IMR-90 (cell line): ENCODE measurements around the gene NANS. TPM values are rescaled to one million over a fixed set of nuclear protein-coding genes. Genes with fewer than 3 reads are reported as not detected.
A peak's percentile ranks its signal among the peaks of the same experiment; 100 is the strongest.

ENCODE experiments used
- ATAC-seq: fragments of 200-7000 bp; cut with Tn5 transposase; 2 replicates; pipeline ENCODE4 v1.9.1; 2020; ENCODE audit warnings: low read depth, mild to moderate bottlenecking, moderate library complexity
- BruUV-seq: library from RNA; stranded (reverse); fragments of 400-500 nt; replicated peaks from 2 replicates; lab custom pipeline; 2021; lab: Mats Ljungman, UMichigan
- CTCF ChIA-PET: fragments of 300-600 bp; formaldehyde crosslinking; extraction: SDS; loops from one replicate; lab custom pipeline; 2021; ENCODE audit warnings: antibody characterized with exemption; lab: Yijun Ruan, JAX
- POLR2A ChIA-PET: fragments of 300-600 bp; sonication (Branson Sonifier 250); formaldehyde crosslinking; loops from one replicate; lab custom pipeline; 2022; ENCODE audit warnings: antibody characterized with exemption; ENCODE audit not compliant: unreplicated experiment; lab: Charles Lee
- DNase-seq: peaks from one replicate; pipeline ENCODE4 v3.0.0; 2013
- H2AFZ ChIP-seq: replicated peaks from 2 replicates; pipeline ENCODE3; 2013; ENCODE audit warnings: low read length, mild to moderate bottlenecking; ENCODE audit not compliant: poor library complexity
- H2AK5ac ChIP-seq: 2 replicates; pipeline ENCODE4 v1.6.1; 2013; ENCODE audit warnings: low read depth, low read length, inconsistent platforms
- H2AK9ac ChIP-seq: replicated peaks from 2 replicates; pipeline ENCODE3; 2013; ENCODE audit warnings: mild to moderate bottlenecking, low read depth, low read length, moderate library complexity; ENCODE audit not compliant: poor library complexity
- H2BK120ac ChIP-seq: 2 replicates; pipeline ENCODE4 v1.6.1; 2013; ENCODE audit warnings: low read depth, low read length, inconsistent platforms
- H2BK15ac ChIP-seq: 3 replicates; pipeline ENCODE4 v1.6.1; 2013; ENCODE audit warnings: low read depth, low read length, inconsistent platforms
- H2BK20ac ChIP-seq: 2 replicates; pipeline ENCODE4 v1.6.1; 2013; ENCODE audit warnings: low read depth, mild to moderate bottlenecking, inconsistent platforms, low read length, moderate library complexity
- H2BK5ac ChIP-seq: 2 replicates; pipeline ENCODE4 v1.6.1; 2013; ENCODE audit warnings: mild to moderate bottlenecking, low read depth, low read length, inconsistent platforms; ENCODE audit not compliant: poor library complexity, severe bottlenecking
- H3K14ac ChIP-seq: replicated peaks from 2 replicates; pipeline ENCODE4 v1.6.1; 2013; ENCODE audit warnings: low read depth, low read length, inconsistent platforms
- H3K18ac ChIP-seq: 2 replicates; pipeline ENCODE4 v1.6.1; 2013; ENCODE audit warnings: low read depth, low read length, control low read depth
- H3K23ac ChIP-seq: 2 replicates; pipeline ENCODE4 v1.6.1; 2013; ENCODE audit warnings: low read depth, low read length, inconsistent platforms
- H3K27ac ChIP-seq: 2 replicates; pipeline ENCODE4 v1.5.1; 2013; ENCODE audit warnings: mild to moderate bottlenecking, control low read depth, low read length; ENCODE audit not compliant: insufficient read depth
- H3K27me3 ChIP-seq: 2 replicates; pipeline ENCODE4 v1.6.1; 2013; ENCODE audit warnings: low read length; ENCODE audit not compliant: control insufficient read depth, insufficient read depth
- H3K36me3 ChIP-seq: 2 replicates; pipeline ENCODE4 v1.6.1; 2013; ENCODE audit warnings: low read length, mixed read lengths; ENCODE audit not compliant: control insufficient read depth, insufficient read depth
- H3K4ac ChIP-seq: 2 replicates; pipeline ENCODE4 v1.6.1; 2013; ENCODE audit warnings: low read depth, low read length, inconsistent platforms
- H3K4me1 ChIP-seq: 2 replicates; pipeline ENCODE4 v1.6.1; 2013; ENCODE audit warnings: low read length, mixed read lengths; ENCODE audit not compliant: control insufficient read depth, insufficient read depth
- H3K4me2 ChIP-seq: 2 replicates; pipeline ENCODE4 v1.6.1; 2013; ENCODE audit warnings: low read depth, mild to moderate bottlenecking, control low read depth, low read length, moderate library complexity
- H3K4me3 ChIP-seq: 2 replicates; pipeline ENCODE4 v1.5.1; 2013; ENCODE audit warnings: low read depth, mild to moderate bottlenecking, control low read depth, low read length, moderate library complexity; ENCODE audit not compliant: insufficient read depth
- H3K56ac ChIP-seq: 2 replicates; pipeline ENCODE4 v1.6.1; 2013; ENCODE audit warnings: low read length, inconsistent platforms; ENCODE audit not compliant: insufficient read depth; ENCODE audit errors: extremely low read depth
- H3K79me1 ChIP-seq, 2 experiments: 2 replicates each; pipeline ENCODE4 v1.6.1; 2013; ENCODE audit warnings: low read length in 2 of 2, inconsistent platforms in 1 of 2, low read depth in 1 of 2
- H3K9ac ChIP-seq: 2 replicates; pipeline ENCODE4 v1.6.1; 2013; ENCODE audit warnings: low read depth, low read length, control low read depth
- H3K9me1 ChIP-seq: 2 replicates; pipeline ENCODE4 v1.6.1; 2013; ENCODE audit warnings: low read length, inconsistent platforms; ENCODE audit not compliant: insufficient read depth
- H3K9me3 ChIP-seq: 2 replicates; pipeline ENCODE4 v1.6.1; 2013; ENCODE audit warnings: low read length; ENCODE audit not compliant: control insufficient read depth, insufficient read depth
- H4K20me1 ChIP-seq: 2 replicates; pipeline ENCODE4 v1.6.1; 2013; ENCODE audit warnings: low read length, inconsistent platforms; ENCODE audit not compliant: insufficient read depth
- H4K5ac ChIP-seq: 2 replicates; pipeline ENCODE4 v1.6.1; 2013; ENCODE audit warnings: mild to moderate bottlenecking, low read depth, low read length, control low read depth
- H4K8ac ChIP-seq, 2 experiments: 2 replicates each; pipeline ENCODE4 v1.6.1; 2013; ENCODE audit warnings: low read depth in 2 of 2, low read length in 2 of 2, control low read depth in 1 of 2, inconsistent platforms in 1 of 2
- H4K91ac ChIP-seq: 2 replicates; pipeline ENCODE4 v1.6.1; 2013; ENCODE audit warnings: low read depth, low read length, inconsistent platforms; ENCODE audit not compliant: insufficient read depth
- BHLHE40 ChIP-seq: fragments of 150-350 bp; IDR thresholded peaks from 2 replicates; pipeline ENCODE4 v1.6.1; 2016; ENCODE audit warnings: mild to moderate bottlenecking, low read depth, low read length
- CEBPB ChIP-seq: IDR thresholded peaks from 2 replicates; pipeline ENCODE4 v1.6.1; 2012; ENCODE audit warnings: low read depth, low read length, improper control_type of control experiment
- CHD1 ChIP-seq: IDR thresholded peaks from 2 replicates; pipeline ENCODE4 v1.6.1; 2012; ENCODE audit warnings: low read depth, low read length, improper control_type of control experiment
- FOS ChIP-seq: fragments of 150-350 bp; IDR thresholded peaks from 2 replicates; pipeline ENCODE4 v1.6.1; 2016; ENCODE audit warnings: low read depth, low read length
- MAFK ChIP-seq: IDR thresholded peaks from 2 replicates; pipeline ENCODE4 v1.6.1; 2012; ENCODE audit warnings: low read depth, low read length, improper control_type of control experiment
- MAZ ChIP-seq: IDR thresholded peaks from 2 replicates; pipeline ENCODE4 v1.6.1; 2012; ENCODE audit warnings: low read depth, mild to moderate bottlenecking, low read length, improper control_type of control experiment, moderate library complexity, borderline replicate concordance
- MXI1 ChIP-seq: IDR thresholded peaks from 2 replicates; pipeline ENCODE4 v1.6.1; 2012; ENCODE audit warnings: low read depth, mild to moderate bottlenecking, low read length, moderate library complexity, borderline replicate concordance
- NFE2L2 ChIP-seq: fragments of 150-350 bp; IDR thresholded peaks from 2 replicates; pipeline ENCODE4 v1.6.1; 2016; ENCODE audit warnings: low read depth, mild to moderate bottlenecking, low read length
- RCOR1 ChIP-seq: IDR thresholded peaks from 2 replicates; pipeline ENCODE4 v1.6.1; 2012; ENCODE audit warnings: mild to moderate bottlenecking, low read length, improper control_type of control experiment; ENCODE audit not compliant: insufficient replicate concordance
- RFX5 ChIP-seq: IDR thresholded peaks from 2 replicates; pipeline ENCODE4 v1.8.0; 2012; ENCODE audit warnings: low read depth, mild to moderate bottlenecking, low read length, moderate library complexity
- SMC3 ChIP-seq: fragments of 150-350 bp; IDR thresholded peaks from 2 replicates; pipeline ENCODE4 v1.6.1; 2016; ENCODE audit warnings: low read depth, mild to moderate bottlenecking, antibody characterized with exemption, low read length, moderate library complexity
- WGBS, 2 experiments: methylation state at CpG; one replicate each; pipeline versions ENCODE4 v1.1.5 to v1.1.7; 2013; ENCODE audit warnings: missing lambda C conversion rate in 2 of 2; ENCODE audit not compliant: insufficient read length in 1 of 2; ENCODE audit errors: extremely low coverage in 2 of 2; 5-methylcytosine and 5-hydroxymethylcytosine counted together
- dilution Hi-C: fragments of 300-500 bp; cut with HindIII; formaldehyde crosslinking; loops from one replicate; pipeline ENCODE4 v1.14.3; 2018; ENCODE audit warnings: low sequenced_read_pairs; ENCODE audit not compliant: unreplicated experiment
- in situ Hi-C: fragments of 300-500 bp; cut with MboI; formaldehyde crosslinking; loops from 3 replicates; pipeline ENCODE4 v1.14.3; 2019; ENCODE audit warnings: low sequenced_read_pairs, inconsistent platforms, mixed read lengths
- intact Hi-C: fragments of 100-400 bp; cut with micrococcal nuclease; formaldehyde crosslinking; loops from 2 replicates; pipeline ENCODE4 v1.10.0; 2022
- polyA plus RNA-seq, 3 experiments: library from polyadenylated mRNA; depleted of rRNA; stranded (reverse); fragments of >200 nt; gene quantifications; 2 replicates each; pipeline ENCODE4 v1.2.3, GENCODE V29; 2012; ENCODE audit warnings: low replicate concordance in 1 of 3
- total RNA-seq: library from RNA; depleted of rRNA; stranded (reverse); fragments of >200 nt; gene quantifications from 2 replicates; pipeline ENCODE4 v1.2.3, GENCODE V29; 2012
- TF ChIP-seq, protein P1 (sequence below): fragments of 150-350 bp; IDR thresholded peaks from 2 replicates; pipeline ENCODE4 v1.6.1; 2017; ENCODE audit warnings: mild to moderate bottlenecking, antibody characterized with exemption, low read length, low read depth
- TF ChIP-seq, protein P2 (sequence below): fragments of 150-350 bp; IDR thresholded peaks from 2 replicates; pipeline ENCODE4 v1.6.1; 2016; ENCODE audit warnings: low read depth, mild to moderate bottlenecking, low read length, moderate library complexity, borderline replicate concordance
- TF ChIP-seq, protein P3 (sequence below): conservative IDR thresholded peaks from 2 replicates; pipeline ENCODE4 v1.5.1; 2012; ENCODE audit warnings: mild to moderate bottlenecking, low read depth, low read length, improper control_type of control experiment

The NANS gene
- total and polyA plus RNA-seq, 2 of the 4 experiments (the other 2 are of a cell fraction) = 210 to 306 TPM

DNA sequence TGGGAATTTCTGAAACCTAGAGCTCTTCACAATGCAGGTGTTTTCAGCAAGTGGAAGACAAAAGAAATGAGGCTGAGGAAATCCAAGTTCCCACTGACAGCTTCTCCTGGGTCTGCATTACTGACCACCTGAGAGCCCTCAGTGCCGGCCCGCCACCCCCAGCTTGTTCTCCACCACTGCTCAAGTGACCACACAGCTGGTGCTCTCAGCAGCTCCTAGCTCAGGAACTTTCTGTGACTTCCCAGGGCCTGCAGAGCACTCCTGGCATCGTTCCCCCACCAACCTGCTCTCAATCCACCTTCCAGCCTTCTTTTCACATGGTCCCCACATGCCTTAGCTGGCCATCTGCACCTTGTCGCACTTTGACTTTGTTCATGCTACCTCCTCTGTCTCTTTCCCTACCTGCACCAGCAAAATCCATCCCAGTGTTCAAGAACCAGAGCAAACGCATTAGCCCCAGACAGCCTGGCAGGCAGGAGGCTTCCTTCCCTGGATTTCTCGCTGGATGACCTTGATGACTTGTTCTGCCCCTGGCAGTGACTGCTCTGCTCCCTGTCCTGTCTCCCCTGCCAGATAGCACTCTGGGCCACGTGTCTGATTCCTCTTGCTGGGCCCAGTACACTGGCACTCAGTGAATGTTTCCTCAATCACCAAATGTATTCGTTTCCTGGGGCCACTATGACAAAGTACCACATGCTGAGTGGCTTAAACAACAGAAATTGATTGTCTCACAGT lies 35.1 kb upstream of the NANS start:
- H3K56ac ChIP-seq = no peak overlapping the region
- H3K4me1 ChIP-seq = peaks cover 2% of the 10 kb centered on the region; the same call in 1 of the 2 replicates
- no peak overlapping the region for H2BK15ac ChIP-seq
- no peak overlapping the region for H4K91ac ChIP-seq
- H2BK120ac ChIP-seq = no peak overlapping the region
- no peaks in the 10 kb centered on the region for H4K20me1 ChIP-seq
- H4K8ac ChIP-seq = no peak overlapping the region; a peak in 1 of 4 replicates
- no TSS peak for BruUV-seq
- no peak overlapping the region for H3K4me2 ChIP-seq
- no peak overlapping the region for H3K4me3 ChIP-seq
- no peak overlapping the region for H2BK5ac ChIP-seq
- H3K18ac ChIP-seq = no peak overlapping the region
- no peaks in the 10 kb centered on the region for H3K9me3 ChIP-seq
- H2AK5ac ChIP-seq = peak overlapping the region; percentile 35; the same call in 1 of the 2 replicates
- ATAC-seq = no peak
- H3K79me1 ChIP-seq = peaks cover 3 to 4% of the 10 kb centered on the region in 2 experiments; a peak in 1 of 4 replicates
- H3K36me3 ChIP-seq = peaks cover 25% of the 10 kb centered on the region
- no peak overlapping the region for H4K5ac ChIP-seq
- H2AK9ac ChIP-seq = no peak overlapping the region
- H2AFZ ChIP-seq = no peak overlapping the region
- CTCF ChIA-PET = interaction anchor here (0.6 to 0.7 kb wide), 2 partner anchors 10 to 1470 kb away, joined by 3 to 4 read pairs; no protein-coding TSS in a partner anchor
- H3K9ac ChIP-seq = no peak overlapping the region
- H3K27me3 ChIP-seq = no peaks in the 10 kb centered on the region
- H3K4ac ChIP-seq = no peak overlapping the region
- DNase-seq = no peak
- H3K14ac ChIP-seq = no peak overlapping the region
- H3K23ac ChIP-seq = no peak overlapping the region
- intact Hi-C loops (no loop called here), in situ Hi-C loops (no loop called here), dilution Hi-C loops (no loop called here)
- no peak overlapping the region for H3K27ac ChIP-seq
- POLR2A ChIA-PET = no interaction called here
- no peak overlapping the region for H2BK20ac ChIP-seq
- WGBS, 2 experiments = 87% methylated on average over 7 of the region's 8 CpGs; no CpG with 5 or more reads in 1 of the 2 experiments
- peaks cover 14% of the 10 kb centered on the region for H3K9me1 ChIP-seq
- no peak for TF ChIP-seq BHLHE40
- no peak for TF ChIP-seq CHD1
- TF ChIP-seq RCOR1 = no peak
- TF ChIP-seq, protein P1, sequence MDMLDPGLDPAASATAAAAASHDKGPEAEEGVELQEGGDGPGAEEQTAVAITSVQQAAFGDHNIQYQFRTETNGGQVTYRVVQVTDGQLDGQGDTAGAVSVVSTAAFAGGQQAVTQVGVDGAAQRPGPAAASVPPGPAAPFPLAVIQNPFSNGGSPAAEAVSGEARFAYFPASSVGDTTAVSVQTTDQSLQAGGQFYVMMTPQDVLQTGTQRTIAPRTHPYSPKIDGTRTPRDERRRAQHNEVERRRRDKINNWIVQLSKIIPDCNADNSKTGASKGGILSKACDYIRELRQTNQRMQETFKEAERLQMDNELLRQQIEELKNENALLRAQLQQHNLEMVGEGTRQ = no peak
- TF ChIP-seq, protein P2, sequence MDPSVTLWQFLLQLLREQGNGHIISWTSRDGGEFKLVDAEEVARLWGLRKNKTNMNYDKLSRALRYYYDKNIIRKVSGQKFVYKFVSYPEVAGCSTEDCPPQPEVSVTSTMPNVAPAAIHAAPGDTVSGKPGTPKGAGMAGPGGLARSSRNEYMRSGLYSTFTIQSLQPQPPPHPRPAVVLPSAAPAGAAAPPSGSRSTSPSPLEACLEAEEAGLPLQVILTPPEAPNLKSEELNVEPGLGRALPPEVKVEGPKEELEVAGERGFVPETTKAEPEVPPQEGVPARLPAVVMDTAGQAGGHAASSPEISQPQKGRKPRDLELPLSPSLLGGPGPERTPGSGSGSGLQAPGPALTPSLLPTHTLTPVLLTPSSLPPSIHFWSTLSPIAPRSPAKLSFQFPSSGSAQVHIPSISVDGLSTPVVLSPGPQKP = no peak
- no peak for TF ChIP-seq MAFK
- no peak for TF ChIP-seq CEBPB
- no peak for TF ChIP-seq MXI1
- no peak for TF ChIP-seq SMC3
- TF ChIP-seq, protein P3, sequence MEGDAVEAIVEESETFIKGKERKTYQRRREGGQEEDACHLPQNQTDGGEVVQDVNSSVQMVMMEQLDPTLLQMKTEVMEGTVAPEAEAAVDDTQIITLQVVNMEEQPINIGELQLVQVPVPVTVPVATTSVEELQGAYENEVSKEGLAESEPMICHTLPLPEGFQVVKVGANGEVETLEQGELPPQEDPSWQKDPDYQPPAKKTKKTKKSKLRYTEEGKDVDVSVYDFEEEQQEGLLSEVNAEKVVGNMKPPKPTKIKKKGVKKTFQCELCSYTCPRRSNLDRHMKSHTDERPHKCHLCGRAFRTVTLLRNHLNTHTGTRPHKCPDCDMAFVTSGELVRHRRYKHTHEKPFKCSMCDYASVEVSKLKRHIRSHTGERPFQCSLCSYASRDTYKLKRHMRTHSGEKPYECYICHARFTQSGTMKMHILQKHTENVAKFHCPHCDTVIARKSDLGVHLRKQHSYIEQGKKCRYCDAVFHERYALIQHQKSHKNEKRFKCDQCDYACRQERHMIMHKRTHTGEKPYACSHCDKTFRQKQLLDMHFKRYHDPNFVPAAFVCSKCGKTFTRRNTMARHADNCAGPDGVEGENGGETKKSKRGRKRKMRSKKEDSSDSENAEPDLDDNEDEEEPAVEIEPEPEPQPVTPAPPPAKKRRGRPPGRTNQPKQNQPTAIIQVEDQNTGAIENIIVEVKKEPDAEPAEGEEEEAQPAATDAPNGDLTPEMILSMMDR = no peak
- TF ChIP-seq MAZ = no peak
- no peak for TF ChIP-seq RFX5
- no peak for TF ChIP-seq FOS
- TF ChIP-seq NFE2L2 = no peak
